DMS 273 (cell line): Measurements from ENCODE around the gene STARD3NL.
"Not testable (repeated sequence)": the region's sequence is repeated elsewhere in the genome, so short reads cannot be mapped to it uniquely, and the experiment has no call there.

Experiments used
- DNase-seq: peaks from one replicate; lab custom pipeline; 2025; ENCODE audit not compliant: unreplicated experiment; lab: John Stamatoyannopoulos, UW

Gene STARD3NL, protein sequence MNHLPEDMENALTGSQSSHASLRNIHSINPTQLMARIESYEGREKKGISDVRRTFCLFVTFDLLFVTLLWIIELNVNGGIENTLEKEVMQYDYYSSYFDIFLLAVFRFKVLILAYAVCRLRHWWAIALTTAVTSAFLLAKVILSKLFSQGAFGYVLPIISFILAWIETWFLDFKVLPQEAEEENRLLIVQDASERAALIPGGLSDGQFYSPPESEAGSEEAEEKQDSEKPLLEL

DNA sequence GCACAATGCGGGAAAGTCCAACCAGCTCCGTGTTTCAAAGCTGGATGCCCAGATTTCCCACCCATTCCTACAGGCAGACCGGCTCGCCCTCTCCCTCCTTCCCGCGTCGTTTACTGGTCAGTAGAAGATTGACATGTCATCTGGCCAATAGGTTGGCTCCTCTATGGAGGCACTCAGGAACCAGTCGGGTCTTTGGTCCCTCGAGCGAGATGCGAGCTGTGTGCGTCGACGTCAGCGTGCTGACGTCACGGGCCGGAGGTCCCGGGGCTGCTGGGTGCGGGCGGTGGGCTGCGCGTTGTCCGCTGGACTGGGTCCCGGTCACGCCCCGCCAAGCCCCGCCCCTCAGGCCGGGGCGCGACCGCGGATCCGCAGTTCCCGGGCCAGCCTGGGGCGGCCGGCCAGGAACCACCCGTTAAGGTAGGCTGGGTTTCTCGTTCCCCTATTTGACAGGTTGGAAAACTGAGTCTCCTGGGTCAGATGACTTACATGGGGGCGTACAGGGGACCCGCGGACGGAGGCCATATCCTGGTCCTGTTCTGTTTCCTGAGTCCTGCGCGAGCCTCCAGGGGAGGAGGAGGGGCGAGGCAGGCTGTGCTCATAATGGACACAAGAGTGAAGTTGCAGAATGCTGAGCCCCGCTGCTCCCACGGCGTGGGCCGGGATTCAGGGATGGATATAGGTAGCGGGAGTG, at the start of gene STARD3NL:
Gene STARD3NL, plus strand, starts transcription at position 242 of the 691 bp plus-strand sequence. CDS start 29,260 bp downstream, outside the sequence.
- peak; percentile 100 for DNase-seq

DNA sequence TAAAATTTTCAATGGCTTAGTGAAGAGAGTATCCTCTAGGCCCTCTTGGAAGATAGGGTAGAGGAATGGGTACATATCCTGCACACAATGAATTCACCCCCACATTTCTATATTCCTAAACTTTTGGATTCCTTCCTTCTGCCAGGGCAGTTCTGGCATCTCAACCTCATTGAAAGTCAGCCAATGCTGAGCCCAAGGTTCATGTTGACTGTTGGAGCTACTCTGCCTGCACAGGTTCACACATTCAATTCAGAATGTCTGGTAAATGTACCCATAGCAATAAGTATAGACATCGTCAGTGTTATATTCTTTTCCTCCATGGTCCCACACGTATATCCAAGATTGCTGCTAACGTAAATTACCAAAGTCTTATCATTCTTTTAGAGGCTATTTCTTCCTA, 48.9 kb upstream of the STARD3NL start:
- no peak for DNase-seq

DNA sequence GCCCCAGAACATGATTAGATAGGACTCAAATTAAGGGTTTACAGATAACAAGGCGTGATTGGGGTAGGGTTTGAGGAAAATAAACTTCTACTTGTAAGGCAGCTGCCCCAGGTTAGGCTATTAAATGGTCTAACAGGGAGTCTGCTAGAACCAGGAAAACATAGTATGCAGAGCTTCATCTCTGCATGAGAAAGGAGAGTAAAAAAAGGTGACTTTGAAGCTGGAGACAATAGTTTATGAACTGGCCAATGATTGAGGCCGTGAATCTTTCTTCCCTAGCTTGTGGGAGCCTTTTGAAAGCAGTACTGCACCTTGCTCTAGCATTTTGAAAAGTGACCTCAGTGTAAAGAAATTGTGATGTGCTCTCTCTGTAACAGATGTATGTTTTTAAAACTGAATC, 48.5 kb upstream of the STARD3NL start:
- no peak for DNase-seq

DNA sequence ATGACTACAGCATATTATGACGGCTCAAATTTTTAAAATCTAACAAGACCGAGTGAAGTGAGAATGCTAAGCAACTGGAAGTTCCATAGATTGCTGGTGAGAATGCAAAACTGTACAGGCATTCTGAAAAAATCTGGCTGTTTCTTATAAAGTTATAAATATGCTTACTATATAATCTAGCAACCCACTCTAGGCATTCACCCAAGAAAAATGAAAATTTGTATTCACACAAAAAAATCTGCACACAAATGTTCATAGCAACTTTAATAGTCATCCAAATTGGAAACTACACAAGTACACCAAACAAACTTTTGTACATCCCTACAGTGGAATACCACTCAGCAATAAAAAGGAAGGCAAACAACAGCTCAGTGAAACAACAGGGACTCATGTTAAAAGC, 39.9 kb upstream of the STARD3NL start:
- DNase-seq: no peak

DNA sequence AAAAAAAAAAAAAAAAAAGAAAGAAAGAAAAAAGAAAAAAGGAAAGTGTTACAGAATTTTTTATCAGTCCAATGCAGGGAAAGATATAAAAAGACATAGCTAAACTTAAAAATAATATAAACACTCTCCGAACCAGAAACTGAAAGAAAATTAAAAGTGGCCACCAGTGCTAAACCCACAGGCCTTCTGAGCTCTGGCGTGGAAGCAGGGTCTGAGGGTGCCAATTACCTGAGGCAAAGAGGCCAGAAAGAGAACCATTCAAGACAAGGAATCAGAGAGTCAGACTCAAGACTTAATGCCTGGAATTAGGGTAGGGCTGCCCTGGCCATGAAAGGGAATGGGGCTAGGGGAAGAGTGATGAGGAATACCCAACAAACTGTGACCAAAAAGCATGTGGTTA, 36.9 kb upstream of the STARD3NL start:
- no peak for DNase-seq

DNA sequence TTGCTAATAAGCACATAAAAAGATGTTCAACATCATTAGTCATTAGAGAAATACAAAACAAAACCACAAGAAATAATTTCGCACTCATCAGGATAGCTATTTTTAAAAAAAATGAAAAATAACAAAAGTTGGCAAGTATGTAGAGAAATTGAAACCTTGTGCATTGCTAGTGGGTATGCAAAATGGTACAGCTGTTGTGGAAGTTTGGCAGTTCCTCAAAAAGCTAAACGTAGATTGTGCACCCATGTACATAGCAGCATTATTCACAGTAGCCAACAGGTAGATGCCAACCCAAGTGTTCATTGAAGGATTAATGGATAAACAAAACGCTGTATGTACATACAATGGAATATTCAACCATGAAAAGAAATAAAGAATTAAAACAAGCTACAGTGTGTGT, 35.3 kb upstream of the STARD3NL start:
- DNase-seq: no peak

DNA sequence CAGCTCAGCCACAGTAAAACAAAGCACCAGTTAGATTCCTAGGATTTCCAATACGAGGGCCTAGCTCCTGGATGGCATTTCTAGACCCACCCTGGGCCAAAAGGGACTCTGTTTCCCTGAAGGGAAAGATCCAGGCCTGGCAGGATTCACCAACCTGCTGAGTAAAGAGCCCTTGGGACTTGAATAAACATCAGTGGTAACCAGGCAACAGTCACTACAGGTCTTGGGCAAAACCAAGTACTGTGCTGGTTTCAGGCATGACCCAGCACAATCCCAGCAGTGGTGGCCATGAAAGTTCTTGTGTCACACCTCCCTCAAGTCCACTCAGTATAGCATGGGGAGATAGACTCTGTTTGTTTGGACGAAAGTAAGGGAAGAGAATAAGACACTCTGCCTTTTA, 31.0 kb upstream of the STARD3NL start:
- peak; percentile 15 for DNase-seq

DNA sequence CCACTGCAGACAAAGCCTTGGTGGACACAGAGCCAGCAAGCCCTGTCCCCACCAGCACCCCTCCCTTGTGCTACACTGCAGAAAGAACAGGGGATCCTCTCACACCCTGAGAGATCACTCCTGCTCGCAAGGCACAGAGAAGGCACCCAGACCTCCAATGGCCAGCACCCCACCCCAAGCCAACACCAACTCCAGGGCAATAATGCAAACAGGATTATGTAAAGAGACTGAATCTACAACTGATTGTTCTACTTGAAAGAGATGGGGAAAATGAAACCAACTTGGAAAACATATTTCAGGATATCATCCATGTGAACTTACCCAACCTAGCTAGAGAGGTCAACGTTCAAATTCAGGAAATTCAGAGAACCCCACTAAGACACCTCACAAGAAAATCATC, 26.5 kb upstream of the STARD3NL start:
- no peak for DNase-seq

DNA sequence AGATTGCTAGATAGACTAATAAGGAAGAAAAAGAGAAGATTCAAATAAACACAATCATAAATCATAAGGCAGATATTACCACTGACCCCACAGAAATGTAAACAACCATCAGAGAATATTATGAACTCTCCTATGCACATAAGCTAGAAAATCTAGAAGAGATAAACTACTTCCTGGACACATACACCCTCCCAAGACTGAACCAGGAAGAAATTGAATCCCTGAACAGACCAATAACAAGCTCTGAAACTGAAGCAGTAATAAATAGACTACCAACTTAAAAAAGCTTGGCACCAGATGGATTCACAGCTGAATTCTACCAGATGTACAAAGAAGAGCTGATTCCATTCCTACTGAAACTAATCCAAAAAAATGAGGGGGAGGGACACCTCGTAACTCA, 24.5 kb upstream of the STARD3NL start:
- DNase-seq: no peak

DNA sequence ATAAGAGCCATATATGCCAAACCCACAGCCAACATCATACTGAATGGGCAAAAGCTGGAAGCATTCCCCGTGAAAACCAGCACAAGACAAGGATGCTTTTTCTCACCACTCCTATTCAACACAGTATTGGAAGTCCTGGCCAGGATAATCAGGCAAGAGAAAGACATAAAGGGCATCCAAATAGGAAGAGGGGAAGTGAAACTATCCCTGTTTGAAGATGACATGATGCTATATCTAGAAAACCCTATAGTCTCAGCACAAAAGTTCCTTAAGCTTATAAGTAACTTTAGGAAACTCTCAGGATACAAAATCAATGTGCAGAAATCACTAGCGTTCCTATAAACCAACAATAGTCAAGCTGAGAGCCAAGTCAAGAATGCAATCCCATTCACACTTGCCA, 23.8 kb upstream of the STARD3NL start:
- DNase-seq: no peak

DNA sequence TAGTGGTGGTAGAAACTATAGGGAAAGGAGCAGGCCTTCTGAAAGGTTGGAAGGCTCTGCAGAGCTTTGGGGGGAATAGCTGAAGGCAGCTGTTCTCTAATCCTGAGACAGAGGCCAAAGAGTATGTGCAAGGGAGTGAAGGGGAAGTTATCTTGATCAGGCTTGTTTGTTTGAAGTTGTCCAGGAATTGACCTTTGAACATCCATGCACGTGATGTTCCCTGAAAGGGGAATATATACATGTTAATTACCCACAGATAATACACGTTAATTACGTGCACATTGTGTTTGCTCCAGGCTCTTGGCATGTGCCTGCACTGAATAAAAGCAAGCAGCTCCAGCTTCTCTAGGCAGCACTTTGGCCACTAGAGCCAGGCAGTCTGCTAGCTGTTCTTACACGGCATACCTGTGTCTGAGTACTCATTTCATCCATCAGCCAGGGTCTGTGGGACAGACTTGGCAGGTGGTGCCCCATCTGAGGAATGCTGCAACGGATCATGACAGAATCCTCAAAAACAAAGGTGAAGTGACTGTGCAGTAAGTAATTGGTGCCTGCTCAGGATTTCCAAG, 18.0 kb upstream of the STARD3NL start:
- DNase-seq: peak; percentile 16

DNA sequence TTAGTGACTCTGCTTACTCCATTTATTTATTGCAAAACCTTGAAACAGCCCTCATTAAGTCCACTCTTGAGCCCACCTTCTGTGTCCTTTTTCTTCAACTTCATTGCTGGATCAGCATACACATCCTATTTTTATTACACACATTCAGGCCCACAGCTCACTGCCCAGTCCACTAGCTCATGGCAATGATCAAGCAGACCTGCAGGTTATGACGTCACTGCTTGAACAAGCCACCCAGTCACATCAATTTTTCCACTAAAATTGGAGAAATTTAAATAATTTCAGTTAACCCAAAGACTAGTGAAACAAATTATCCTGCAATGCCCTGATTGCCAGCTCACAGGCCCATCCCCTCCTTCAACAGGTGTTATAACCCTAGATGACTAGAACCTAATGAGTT, 16.0 kb upstream of the STARD3NL start:
- DNase-seq: no peak

DNA sequence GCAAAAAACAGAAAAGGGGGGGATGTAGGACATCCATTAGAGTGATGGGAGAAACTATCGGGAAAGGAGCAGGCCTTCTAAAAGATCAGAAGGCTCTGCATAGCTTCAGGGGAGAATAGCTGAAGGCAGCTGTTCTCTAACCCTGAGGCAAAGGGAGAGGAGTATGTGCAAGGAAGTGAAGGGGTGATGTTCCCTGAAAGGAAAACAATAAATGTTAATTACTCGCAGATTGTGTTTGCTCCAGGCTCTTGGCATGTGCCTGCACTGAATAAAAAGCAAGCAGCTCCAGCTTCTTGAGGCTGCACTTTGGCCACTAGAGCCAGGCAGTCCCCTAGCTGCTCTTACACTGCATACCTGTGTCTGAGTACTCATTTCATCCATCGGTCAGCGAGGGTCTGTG, 14.4 kb upstream of the STARD3NL start:
- no peak for DNase-seq

DNA sequence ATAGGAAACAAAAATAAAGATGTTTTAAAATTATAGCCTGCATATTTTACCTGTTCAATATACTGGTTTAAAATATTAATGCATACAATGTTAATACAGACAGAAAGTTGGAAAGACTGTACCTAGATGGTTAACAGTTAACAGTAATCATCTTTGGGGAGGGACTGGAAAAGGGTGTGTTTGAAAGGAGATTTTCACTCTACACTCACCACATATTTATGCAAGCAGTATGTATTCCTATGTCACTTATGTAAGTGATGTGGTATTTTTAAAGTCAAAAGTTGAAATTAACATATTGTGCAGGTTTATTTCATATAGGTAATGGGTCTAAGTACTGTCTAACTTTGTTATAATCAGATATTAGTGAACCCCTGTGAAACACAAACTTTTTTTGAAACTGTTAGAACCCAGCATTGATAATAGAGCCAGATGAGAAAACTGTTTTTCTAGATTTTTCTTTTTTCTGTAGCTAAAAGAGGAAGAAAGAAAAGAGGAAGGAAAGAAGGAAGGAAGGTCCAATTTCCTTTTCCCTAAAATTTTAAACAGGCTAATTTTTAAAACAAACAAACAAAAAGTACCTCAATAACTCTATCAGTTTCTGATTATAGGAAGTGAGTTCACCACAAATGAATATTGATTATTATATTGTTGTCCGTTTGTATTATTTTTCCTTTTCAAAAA, 9.0 kb upstream of the STARD3NL start:
- DNase-seq: no peak

DNA sequence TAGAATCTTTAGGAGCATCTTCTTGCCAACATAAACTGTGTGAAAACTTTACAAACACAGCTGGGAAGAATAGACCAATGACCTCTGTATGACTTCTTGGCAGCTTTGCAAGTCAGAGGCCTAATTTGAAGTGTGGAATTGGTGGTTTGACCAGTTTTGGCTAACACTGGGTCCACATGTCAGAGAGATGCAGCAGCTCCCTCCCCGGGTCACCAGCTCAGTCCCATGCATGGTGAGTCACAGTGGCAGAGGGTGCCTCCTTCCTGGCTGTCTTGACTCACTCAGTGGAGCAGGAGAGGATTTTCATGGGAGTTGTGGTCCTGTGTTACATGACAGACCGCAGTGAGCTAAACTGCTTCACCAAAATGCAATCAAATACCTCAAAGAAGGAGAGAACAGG, 8.2 kb upstream of the STARD3NL start:
- DNase-seq: peak; percentile 30

DNA sequence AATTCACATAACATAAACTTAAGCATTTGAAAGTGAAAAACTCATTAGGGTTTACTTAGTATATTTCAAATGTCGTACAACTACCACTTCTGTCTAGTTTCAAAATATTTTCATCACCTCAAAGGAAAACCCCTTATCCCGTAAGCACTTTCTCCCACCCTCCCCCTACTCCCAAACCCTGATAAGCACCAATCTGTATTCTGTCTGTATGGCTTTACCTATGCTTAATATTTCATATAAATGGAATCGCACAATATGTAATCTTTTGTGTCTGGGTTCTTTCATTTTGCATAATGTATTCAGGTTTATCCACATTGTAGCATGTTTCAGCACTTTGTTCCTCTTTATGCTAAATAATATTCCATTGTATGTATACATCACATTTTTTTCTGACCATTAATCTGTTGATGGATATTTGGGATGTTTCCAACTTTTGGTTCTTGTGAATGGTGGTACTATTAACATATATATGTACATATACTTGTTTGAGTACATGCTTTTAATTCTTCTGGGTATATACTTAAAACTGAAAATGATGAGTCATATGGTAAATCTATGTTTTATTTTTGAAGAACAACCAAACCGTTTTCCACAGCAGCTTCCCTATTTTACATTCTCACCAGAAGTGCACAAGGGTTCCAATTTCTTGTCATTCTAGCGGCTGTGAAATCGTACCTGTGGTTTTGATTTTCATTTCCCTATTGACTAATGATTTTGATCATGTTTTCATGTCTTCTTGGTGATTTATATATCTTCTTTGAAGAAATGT, 6.2 kb upstream of the STARD3NL start:
- DNase-seq: no peak

DNA sequence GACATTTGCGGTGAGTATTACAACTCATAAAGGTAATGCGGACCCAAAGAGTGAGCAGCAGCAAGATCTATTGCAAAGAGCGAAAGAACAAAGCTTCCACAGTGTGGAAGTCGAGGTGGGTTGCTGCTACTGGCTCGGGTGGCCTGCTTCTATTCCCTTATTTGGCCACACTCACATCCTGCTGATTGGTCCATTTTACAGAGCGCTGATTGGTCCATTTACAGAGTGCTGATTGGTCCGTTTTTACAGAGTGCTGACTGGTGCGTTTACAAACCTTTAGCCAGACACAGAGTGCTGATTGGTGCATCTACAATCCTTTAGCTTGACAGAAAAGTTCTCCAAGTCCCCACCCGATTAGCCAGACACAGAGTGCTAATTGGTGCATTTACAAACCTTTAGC, 2.5 kb upstream of the STARD3NL start:
- not testable (repeated sequence) for DNase-seq

DNA sequence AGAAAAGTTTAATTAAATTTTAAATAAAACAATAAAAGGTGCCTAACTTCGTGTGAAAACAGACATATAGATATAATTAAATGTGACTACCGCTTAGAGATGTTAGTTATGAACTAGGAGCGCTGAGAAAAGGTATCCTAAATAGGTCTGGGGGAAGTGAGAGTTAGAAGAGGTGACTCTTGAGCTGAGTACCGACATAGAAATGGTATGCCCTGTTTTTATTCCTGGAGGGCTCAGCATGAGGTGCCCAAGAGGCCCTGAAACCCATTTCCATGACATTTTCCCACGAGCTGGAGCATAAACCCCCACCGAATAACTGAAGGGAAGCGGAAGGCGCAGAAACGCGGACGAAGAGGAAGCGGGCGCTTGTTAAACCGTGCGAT, 433 bp upstream of the STARD3NL start:
- no peak for DNase-seq

DNA sequence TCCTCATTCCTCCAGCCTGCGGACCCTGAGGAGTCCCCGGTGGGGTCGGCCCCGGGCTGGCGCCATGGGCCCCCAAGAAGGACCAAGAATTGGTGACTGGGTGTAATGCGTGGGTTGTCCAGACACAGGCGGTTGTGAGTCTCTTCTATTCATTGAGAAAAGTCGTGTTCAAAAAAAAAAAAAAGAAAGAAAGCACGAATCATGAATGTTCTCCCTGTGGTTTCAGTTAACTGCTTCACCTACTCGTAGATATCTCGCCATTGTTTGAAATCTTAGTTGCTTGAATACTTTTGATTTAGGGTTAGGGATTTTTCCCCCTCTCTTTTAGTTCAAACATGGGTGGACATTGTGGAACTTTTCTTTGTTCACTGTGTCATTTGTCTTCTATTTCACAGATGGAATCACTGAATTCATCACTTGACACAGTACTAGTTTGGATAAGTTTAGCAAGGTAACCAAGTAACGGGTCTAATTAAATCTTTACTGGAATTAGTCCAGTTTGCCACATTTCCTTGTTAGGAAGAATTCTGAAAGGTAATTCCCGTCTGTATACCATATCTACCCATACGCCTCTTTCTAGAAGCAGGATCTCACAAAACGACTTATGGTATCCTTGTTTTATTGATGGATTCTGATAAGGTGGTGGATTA, 775 bp downstream of the STARD3NL start:
- DNase-seq: peak; percentile 47

DNA sequence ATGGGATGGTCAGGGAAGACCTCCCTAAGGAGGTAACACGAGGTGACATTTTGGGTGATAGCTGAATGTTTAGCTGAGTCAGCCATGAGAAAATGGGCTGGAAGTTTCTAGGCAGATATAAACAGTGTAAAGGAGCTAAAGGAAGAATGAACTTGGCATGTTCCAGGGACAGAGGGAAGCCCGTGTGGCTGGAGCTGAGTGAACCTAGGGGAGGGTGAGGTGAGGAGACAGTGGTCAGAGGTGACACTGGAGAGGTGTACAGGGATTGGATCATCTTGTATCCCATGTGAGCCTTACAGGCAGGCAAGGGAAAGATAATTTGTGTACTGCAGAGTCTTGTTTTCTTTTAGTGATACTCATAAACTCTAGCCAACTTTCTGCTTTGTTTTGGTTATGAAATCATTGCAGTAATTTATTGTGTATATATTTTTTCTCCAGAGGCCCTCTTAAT, 1.8 kb downstream of the STARD3NL start:
- DNase-seq: peak; percentile 28

DNA sequence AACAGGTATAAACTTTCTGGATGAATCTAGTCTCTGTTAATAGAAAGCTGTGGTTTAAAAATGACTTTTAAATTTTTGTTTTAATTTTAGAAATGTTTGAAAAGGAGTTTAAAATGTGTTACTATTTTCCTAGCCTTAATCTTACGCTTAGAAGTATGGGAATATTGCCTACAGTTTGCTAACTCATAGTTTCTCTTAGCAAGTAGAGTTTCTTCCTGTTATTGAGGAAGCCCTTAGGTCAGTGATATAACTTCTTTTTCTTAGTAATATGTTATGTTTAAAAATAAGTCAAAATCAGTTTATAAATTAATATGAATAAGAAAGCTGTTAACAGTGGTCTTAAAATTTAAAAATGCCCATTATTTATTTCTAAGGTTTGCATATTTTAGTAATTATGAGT, 3.1 kb downstream of the STARD3NL start:
- no peak for DNase-seq
